Ascending aorta (tissue), 2 donors: ENCODE measurements around the gene SV2B. TPM values are rescaled to one million over a fixed set of nuclear protein-coding genes. Genes with fewer than 3 reads are reported as not detected.

Source experiments
- DNase-seq, 2 donors: peaks; one replicate each; pipeline ENCODE4 v3.0.0-alpha.2; 2019; ENCODE audit warnings: low spot score in 2 of 2
- H3K27ac ChIP-seq, 2 donors: fragments of 200-600 bp; sonication (generic); one replicate each; pipeline ENCODE4 v1.5.1; 2016 to 2017; ENCODE audit warnings: mild to moderate bottlenecking in 1 of 2
- H3K27me3 ChIP-seq: fragments of 200-600 bp; sonication (generic); one replicate; pipeline ENCODE4 v1.5.1; 2017
- H3K36me3 ChIP-seq, 2 donors: fragments of 200-600 bp; sonication (generic); one replicate each; pipeline ENCODE4 v1.5.1; 2016
- H3K4me1 ChIP-seq, 2 donors: fragments of 200-600 bp; sonication (generic); one replicate each; pipeline ENCODE4 v1.5.1; 2016 to 2017; ENCODE audit warnings: mild to moderate bottlenecking in 1 of 2
- H3K4me3 ChIP-seq, 2 donors: fragments of 200-600 bp; sonication (generic); one replicate each; pipeline ENCODE4 v1.5.1; 2016 to 2017; ENCODE audit warnings: mild to moderate bottlenecking in 1 of 2
- H3K9me3 ChIP-seq, 2 donors: fragments of 200-600 bp; sonication (generic); one replicate each; pipeline ENCODE4 v1.5.1; 2016
- CTCF ChIP-seq, 3 experiments: fragments of 200-600 bp in 2 of 3; fragments of 450-650 bp in 1 of 3; sonication (generic) in 2 of 3; IDR thresholded peaks; one replicate each; pipeline ENCODE4 v1.5.1; 2016 to 2019; ENCODE audit warnings: antibody characterized with exemption in 3 of 3, mild to moderate bottlenecking in 1 of 3, moderate library complexity in 1 of 3
- intact Hi-C: fragments of 100-400 bp; cut with DNase I; formaldehyde crosslinking; loops from one replicate; pipeline ENCODE4 v1.15.1; 2023
- total RNA-seq: library from RNA; depleted of rRNA; stranded (reverse); fragments of >200 nt; gene quantifications from one replicate; pipeline ENCODE4 v1.1.0, GENCODE V29; 2016

SV2B gene
- total RNA-seq, 1 donor from 2014 or later = 0.11 TPM

DNA sequence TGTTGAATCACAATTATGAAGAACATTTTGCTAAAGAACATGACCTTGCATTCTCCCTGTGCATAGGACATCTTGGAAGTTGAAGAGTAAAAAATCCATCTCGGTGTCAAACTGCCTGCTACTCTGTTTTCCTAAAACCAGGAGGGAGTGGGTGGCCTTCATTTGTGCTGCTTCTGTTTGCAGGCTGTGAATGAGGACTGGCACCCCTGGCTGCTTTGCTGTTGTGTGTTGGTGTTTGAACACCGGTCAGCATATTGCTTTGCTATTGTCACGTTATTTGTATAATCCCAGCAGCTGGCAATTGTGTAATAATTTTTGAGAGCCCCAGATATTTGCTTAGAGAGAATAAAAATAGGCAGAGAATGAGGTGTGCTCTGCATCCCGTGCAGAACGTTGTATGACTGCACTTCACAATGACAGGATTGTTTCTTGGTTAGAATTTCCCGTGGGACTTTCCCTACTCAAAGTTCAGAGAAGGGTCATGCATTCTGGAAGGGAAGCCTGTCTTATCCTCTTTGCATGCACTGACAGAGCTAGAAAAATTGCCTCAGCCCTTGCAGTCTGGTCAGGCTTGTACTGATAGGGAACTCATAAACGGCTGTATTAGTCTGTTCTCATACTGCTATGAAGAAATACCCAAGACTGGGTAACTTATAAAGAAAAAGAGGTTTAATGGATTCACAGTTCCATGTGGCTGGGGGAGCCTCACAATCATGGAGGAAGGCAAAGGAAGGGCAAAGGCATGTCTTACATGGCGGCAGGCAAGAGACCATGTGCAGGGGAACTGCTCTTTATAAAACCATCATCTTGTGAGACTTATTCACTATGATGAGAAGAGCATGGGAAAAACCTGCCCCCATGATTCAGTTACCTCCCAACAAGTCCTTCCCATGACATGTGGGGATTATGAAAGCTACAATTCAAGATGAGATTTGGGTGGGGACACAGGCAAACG is 16.3 kb downstream of the SV2B start:
- H3K27ac ChIP-seq = no peak overlapping the region
- H3K9me3 ChIP-seq = no peaks in the 10 kb centered on the region
- no peaks in the 10 kb centered on the region for H3K4me1 ChIP-seq
- no peaks in the 10 kb centered on the region for H3K36me3 ChIP-seq
- no peaks in the 10 kb centered on the region for H3K27me3 ChIP-seq
- DNase-seq = no peak
- no peak overlapping the region for H3K4me3 ChIP-seq
- intact Hi-C loops = no loop called here
- no peak for TF ChIP-seq CTCF (IDR thresholded peaks at IDR 0.05)

DNA sequence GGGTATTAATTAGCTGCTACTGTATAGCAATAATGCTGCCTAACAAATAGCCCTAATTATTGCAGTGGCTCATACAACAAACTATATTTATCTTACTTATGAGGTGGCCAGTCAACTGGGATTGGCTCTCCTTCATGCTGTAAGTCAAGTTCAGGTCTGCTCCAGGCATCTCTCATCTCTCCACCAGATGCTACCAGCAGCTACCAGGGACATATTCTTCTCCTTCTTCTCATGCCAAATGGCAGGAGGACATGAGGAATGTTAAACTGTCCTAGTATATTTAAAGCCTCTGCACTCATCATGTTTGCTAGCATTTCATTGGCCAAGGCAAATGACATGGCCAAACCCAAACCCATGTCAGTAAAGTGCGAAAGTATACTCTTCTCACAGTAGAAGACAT is 17.3 kb downstream of the SV2B start:
- H3K4me3 ChIP-seq = no peak overlapping the region
- DNase-seq = no peak
- no peaks in the 10 kb centered on the region for H3K4me1 ChIP-seq
- no peaks in the 10 kb centered on the region for H3K27me3 ChIP-seq
- no peaks in the 10 kb centered on the region for H3K9me3 ChIP-seq
- intact Hi-C loops = no loop called here
- no peaks in the 10 kb centered on the region for H3K36me3 ChIP-seq
- no peak for TF ChIP-seq CTCF (IDR thresholded peaks at IDR 0.05)
- H3K27ac ChIP-seq = no peak overlapping the region

GRCh38 chr15:91118817-91119590 is 18.9 kb downstream of the SV2B start:
- H3K9me3 ChIP-seq = no peaks in the 10 kb centered on the region
- H3K36me3 ChIP-seq = no peaks in the 10 kb centered on the region
- H3K27me3 ChIP-seq = no peaks in the 10 kb centered on the region
- no peak overlapping the region for H3K27ac ChIP-seq
- no peak for DNase-seq
- intact Hi-C loops = no loop called here
- no peaks in the 10 kb centered on the region for H3K4me1 ChIP-seq
- TF ChIP-seq CTCF (IDR thresholded peaks at IDR 0.05) = no peak
- no peak overlapping the region for H3K4me3 ChIP-seq

DNA sequence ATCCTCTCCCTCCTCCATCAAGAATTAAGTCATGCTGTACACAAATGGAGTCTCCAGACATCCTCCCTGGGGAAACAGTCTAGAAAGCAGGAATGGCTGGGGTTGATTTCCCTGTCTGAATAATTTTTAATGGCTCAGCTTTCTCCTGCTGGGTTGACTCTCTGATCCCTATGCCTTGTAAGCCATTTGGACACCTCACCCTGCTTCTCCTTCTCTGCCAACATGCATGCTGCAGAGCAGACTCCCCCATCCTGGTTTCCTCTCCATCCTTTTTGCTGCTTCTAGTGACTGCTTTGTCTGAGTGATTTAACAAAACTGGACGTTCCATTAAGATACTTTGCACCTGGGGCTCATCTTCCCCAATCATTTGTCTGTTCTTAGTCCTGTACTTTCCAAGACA is 22.2 kb downstream of the SV2B start:
- intact Hi-C loops = no loop called here
- no peak for DNase-seq
- H3K36me3 ChIP-seq = no peaks in the 10 kb centered on the region
- H3K4me1 ChIP-seq = no peaks in the 10 kb centered on the region
- no peak overlapping the region for H3K27ac ChIP-seq
- no peaks in the 10 kb centered on the region for H3K27me3 ChIP-seq
- H3K9me3 ChIP-seq = no peaks in the 10 kb centered on the region
- no peak for TF ChIP-seq CTCF (IDR thresholded peaks at IDR 0.05)
- H3K4me3 ChIP-seq = no peak overlapping the region

- H3K36me3 ChIP-seq = no peaks in the 10 kb centered on the region
- no peak overlapping the region for H3K27ac ChIP-seq
- TF ChIP-seq CTCF (IDR thresholded peaks at IDR 0.05) = no peak
- intact Hi-C loops = no loop called here
- H3K9me3 ChIP-seq = no peaks in the 10 kb centered on the region
- DNase-seq = no peak
- no peaks in the 10 kb centered on the region for H3K4me1 ChIP-seq
- no peaks in the 10 kb centered on the region for H3K27me3 ChIP-seq
- no peak overlapping the region for H3K4me3 ChIP-seq
Measured at GRCh38 chr15:91124132-91124531, 24.1 kb downstream of the SV2B start.
